Breast epithelium (tissue), 3 donors: ENCODE data around the gene URB2.

Source experiments
- POLR2AphosphoS5 ChIP-seq, 3 donors: sonication (generic); formaldehyde crosslinking; IDR thresholded peaks; one replicate each; pipeline ENCODE4 v1.6.1; 2017; ENCODE audit warnings: antibody characterized with exemption in 3 of 3
- TF ChIP-seq, protein P1 (sequence below), 3 donors: fragments of 450-650 bp; IDR thresholded peaks; one replicate each; pipeline ENCODE4 v1.5.1; 2016 to 2017; ENCODE audit warnings: antibody characterized with exemption in 3 of 3, mild to moderate bottlenecking in 3 of 3, moderate library complexity in 3 of 3

DNA sequence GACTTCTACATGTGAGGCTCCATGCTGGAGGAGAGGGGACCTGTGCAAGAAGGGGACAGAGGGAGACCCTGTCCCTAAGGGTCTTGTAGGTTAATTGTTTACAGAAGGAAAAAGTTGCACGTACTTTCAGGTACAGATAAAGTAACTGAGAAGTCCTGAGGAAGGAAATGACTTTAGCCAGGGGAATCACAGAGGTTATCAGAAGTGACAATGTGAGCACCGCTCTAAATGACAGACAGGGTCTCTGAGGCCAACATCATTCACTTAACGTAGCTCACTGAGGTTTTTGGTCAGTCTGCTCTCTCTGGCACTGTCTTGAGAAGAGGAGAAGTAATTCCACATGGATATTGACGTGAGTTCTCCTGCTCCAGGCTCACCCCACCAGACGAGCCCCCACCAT, 12.1 kb upstream of the URB2 start:
- TF ChIP-seq POLR2AphosphoS5 (IDR thresholded peaks at IDR 0.05), result no peak
- TF ChIP-seq, protein P1, sequence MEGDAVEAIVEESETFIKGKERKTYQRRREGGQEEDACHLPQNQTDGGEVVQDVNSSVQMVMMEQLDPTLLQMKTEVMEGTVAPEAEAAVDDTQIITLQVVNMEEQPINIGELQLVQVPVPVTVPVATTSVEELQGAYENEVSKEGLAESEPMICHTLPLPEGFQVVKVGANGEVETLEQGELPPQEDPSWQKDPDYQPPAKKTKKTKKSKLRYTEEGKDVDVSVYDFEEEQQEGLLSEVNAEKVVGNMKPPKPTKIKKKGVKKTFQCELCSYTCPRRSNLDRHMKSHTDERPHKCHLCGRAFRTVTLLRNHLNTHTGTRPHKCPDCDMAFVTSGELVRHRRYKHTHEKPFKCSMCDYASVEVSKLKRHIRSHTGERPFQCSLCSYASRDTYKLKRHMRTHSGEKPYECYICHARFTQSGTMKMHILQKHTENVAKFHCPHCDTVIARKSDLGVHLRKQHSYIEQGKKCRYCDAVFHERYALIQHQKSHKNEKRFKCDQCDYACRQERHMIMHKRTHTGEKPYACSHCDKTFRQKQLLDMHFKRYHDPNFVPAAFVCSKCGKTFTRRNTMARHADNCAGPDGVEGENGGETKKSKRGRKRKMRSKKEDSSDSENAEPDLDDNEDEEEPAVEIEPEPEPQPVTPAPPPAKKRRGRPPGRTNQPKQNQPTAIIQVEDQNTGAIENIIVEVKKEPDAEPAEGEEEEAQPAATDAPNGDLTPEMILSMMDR (IDR thresholded peaks at IDR 0.05), result no peak
